ENCODE data around the gene PRDX5.
A peak's percentile ranks its signal among the peaks of the same experiment; 100 is the strongest.
"Not testable (repeated sequence)": the region's sequence is repeated elsewhere in the genome, so short reads cannot be mapped to it uniquely, and the experiment has no call there.

PRDX5 gene

DNA sequence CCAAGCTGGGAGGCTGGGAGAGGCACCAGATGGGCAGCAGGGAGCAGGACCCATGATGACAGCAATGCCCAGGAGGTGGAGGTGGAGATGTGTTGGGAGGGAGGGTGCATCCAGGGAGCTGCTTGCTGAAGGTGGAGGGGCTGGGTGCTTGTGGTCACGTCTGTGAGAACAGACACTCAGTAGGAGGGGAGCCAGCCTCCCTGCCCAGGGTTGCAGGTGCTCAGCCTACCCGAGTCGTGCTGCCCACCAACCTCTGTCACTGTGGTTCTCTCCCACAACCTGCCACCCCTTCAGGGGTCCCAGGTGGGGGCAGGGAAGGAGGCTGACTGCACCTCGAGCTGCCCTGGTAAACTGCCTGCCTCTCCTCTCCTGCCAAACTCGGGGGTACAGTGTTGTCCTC is 5.5 kb downstream of the PRDX5 start:
- H3K4me3 ChIP-seq (ENCODE audit: low read length), result no peak overlapping the region
- no peak for DNase-seq (ENCODE audit: low read depth)
- TF ChIP-seq, protein P1, sequence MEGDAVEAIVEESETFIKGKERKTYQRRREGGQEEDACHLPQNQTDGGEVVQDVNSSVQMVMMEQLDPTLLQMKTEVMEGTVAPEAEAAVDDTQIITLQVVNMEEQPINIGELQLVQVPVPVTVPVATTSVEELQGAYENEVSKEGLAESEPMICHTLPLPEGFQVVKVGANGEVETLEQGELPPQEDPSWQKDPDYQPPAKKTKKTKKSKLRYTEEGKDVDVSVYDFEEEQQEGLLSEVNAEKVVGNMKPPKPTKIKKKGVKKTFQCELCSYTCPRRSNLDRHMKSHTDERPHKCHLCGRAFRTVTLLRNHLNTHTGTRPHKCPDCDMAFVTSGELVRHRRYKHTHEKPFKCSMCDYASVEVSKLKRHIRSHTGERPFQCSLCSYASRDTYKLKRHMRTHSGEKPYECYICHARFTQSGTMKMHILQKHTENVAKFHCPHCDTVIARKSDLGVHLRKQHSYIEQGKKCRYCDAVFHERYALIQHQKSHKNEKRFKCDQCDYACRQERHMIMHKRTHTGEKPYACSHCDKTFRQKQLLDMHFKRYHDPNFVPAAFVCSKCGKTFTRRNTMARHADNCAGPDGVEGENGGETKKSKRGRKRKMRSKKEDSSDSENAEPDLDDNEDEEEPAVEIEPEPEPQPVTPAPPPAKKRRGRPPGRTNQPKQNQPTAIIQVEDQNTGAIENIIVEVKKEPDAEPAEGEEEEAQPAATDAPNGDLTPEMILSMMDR (conservative IDR thresholded peaks at IDR 0.05; ENCODE audit: low read length), result no peak

DNA sequence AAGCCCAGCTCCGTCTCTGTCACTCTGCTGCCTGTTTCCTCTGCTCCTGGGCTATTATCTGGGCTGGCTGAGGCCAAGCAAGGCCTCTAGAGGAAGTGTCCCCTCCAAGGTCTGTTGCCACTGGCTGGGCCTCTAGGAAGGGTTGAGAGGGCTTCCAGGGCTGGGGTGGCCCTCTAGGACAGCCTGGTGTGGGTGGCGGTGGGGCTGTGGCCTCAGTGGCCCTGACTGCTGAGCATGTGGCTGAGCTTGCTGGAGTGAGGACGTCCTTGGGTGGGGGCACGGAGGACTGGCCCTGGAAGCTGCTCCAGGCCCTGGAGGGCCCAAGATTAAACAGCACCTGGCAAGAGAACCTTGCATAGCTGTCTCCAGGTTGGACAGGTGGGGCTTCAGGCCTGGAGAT is 6.1 kb downstream of the PRDX5 start:
- not testable (repeated sequence) for H3K4me3 ChIP-seq (ENCODE audit: low read length); DNase-seq (ENCODE audit: low read depth)

DNA sequence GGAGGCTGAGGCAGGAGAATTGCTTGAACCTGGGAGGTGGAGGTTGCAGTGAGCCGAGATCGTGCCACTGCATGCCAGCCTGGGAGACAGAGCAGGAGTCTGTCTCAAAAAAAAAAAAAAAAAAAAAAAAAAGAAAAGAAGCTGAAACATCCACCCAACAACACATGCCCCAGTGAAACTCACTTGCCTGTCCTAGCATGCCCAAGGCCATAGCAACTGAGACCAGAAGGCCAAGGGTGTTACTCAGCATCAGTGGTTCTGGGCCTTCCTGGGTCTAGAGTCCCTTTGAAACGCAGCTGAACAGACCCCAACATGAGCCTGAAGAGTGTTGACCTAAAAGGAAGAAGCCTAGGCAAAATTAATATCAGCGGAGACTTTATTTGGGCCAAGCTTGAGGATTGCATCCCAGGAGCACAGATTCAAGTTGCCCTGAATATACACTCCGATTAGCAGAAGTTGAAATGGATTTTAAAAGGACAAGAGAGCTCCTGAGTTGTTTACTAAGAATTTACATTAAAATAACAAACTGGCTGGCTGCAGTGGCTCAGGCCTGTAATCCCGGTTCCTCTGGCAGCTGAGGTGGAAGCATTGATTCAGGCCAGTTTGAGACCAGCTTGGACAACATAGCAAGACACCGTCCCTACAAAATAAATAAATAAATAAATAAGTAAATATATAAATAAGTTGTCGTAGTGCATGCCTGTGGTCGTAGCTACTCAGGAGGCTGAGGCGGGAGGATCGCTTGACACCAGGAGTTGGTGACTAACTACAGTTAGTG is 7.0 kb downstream of the PRDX5 start:
- no peak for DNase-seq (ENCODE audit: low read depth)
- no peak overlapping the region for H3K4me3 ChIP-seq (ENCODE audit: low read length)
- TF ChIP-seq, protein P1 (conservative IDR thresholded peaks at IDR 0.05; ENCODE audit: low read length), result no peak

DNA sequence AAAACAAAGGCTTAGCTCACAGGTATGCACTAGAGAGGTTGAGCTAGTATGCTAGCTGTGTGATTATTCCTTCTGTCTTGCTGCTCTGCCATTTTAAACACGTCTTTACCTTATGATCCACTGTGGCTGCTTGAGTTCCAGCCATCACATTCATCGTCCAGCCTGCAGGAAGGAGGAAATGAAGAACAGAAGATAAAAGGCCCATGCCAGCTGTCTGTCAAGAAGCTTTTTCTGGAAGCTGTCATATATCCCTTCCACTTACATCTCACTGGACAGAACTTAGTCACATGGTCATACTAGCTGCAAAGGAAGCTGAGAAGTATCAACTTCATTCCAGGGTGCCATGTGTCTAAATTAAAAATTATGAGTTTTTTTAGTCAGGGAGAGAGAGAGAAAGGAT is 9.5 kb downstream of the PRDX5 start:
- H3K4me3 ChIP-seq (ENCODE audit: low read length), result no peak overlapping the region
- DNase-seq (ENCODE audit: low read depth), result no peak
- TF ChIP-seq, protein P1 (conservative IDR thresholded peaks at IDR 0.05; ENCODE audit: low read length), result no peak

DNA sequence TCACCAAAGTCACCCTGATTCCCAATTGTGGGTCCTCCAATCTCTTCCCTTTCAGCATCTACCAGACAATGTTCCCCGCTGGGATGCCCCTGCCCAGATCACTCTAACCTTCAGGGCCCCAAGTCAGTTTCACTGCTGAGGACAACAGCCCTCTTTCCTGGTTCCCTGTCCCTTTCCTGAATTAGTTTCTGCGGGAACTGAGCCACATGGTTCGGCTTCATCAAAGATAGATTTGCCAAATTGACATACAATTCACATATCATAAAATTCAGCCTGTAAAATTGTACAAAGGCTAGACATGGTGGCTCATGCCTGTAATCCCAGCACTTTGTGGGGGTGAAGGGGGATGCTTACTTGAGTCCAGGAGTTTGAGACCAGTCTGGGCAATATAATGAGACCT is 10.1 kb downstream of the PRDX5 start:
- TF ChIP-seq, protein P1 (conservative IDR thresholded peaks at IDR 0.05; ENCODE audit: low read length), result no peak
- no peak for DNase-seq (ENCODE audit: low read depth)
- H3K4me3 ChIP-seq (ENCODE audit: low read length), result no peak overlapping the region

DNA sequence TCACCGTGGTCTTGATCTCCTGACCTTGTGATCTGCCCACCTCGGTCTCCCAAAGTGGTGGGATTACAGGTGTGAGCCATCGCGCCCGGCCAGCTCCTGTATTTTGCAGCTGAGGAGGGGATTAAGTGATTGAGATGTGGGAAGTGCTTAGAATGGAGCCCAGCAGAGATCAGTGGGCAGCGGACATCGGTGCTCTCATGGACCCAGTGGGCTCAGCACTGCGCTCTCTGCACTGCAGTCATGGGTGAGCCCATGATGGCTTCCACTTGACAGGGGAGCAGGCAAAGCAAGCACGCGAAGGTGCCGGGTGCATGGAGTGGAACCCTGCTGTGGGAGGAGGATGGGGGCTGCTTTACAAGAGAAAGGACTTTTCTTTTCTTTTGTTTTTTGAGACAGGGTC is 13.0 kb downstream of the PRDX5 start:
- H3K4me3 ChIP-seq (ENCODE audit: low read length), result no peak overlapping the region
- TF ChIP-seq, protein P1 (conservative IDR thresholded peaks at IDR 0.05; ENCODE audit: low read length), result no peak
- no peak for DNase-seq (ENCODE audit: low read depth)

DNA sequence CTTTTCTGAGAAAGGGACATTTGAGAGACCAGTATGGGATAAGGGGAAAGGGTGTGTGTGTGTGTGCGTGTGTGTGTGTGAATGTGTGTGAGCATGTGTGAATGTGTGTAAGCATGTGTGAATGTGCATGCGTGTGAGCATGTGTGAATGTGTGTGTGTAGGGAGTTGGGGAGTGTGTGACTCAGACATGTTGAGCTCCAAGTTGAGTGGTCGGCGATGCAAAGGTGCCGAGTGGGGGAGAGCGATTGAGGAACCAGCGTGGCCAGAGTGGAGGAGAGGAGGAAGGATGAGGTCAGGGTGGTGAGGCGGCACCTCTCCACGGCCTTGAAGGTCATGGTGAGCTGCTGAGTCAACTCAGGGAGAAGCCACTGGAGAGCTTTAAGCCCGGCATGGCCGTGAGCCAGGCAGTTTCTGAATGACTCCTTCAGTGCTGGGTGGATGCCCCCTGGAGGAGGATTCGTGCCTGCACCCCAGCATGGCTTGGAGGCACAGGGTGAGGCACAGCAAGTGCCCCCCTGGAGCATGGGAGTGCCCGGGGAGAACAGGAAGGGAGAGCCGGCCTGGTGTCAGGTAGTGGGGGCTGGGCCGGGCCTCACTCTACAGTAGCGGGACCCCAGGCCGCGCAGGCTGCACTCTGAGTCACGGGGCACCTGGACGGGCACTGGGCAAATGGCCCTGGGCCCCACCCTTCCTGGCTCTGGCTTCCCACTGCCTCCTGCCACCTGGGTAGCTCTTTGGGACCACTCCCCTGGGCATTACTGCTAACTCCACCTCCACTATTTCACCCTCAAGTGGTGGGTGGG is 13.8 kb downstream of the PRDX5 start:
- TF ChIP-seq, protein P1 (conservative IDR thresholded peaks at IDR 0.05; ENCODE audit: low read length), result peak; percentile 64
- peak; percentile 90 for DNase-seq (ENCODE audit: low read depth)
- no peak overlapping the region for H3K4me3 ChIP-seq (ENCODE audit: low read length)
